GM23338 (cell line): ENCODE measurements around the gene COA8. TPM values are rescaled to one million over a fixed set of nuclear protein-coding genes. Genes with fewer than 3 reads are reported as not detected.

Experiments used
- ATAC-seq: fragments of 200-7000 bp; cut with Tn5 transposase; 3 replicates; pipeline ENCODE4 v1.9.1; 2020
- DNase-seq: peaks from one replicate; pipeline ENCODE4 v3.0.0-alpha.2; 2015; ENCODE audit warnings: low spot score
- H2AFZ ChIP-seq: fragments of 200-600 bp; sonication (generic); 2 replicates; pipeline ENCODE4 v1.8.0; 2016; ENCODE audit warnings: antibody characterized with exemption, mild to moderate bottlenecking, moderate library complexity
- H3F3A ChIP-seq: fragments of 200-600 bp; sonication (generic); replicated peaks from 2 replicates; pipeline ENCODE4 v1.8.0; 2017; ENCODE audit warnings: antibody characterized with exemption, mixed run types, low read depth
- H3K27ac ChIP-seq: fragments of 200-600 bp; sonication (generic); 2 replicates; pipeline ENCODE4 v1.6.1; 2016; ENCODE audit warnings: low read depth
- H3K27me3 ChIP-seq: fragments of 200-600 bp; sonication (generic); 2 replicates; pipeline ENCODE4 v1.8.0; 2016; ENCODE audit warnings: mild to moderate bottlenecking, mixed run types, moderate library complexity; ENCODE audit not compliant: insufficient read depth
- H3K36me3 ChIP-seq: fragments of 200-600 bp; sonication (generic); 2 replicates; pipeline ENCODE4 v1.8.0; 2016; ENCODE audit warnings: mild to moderate bottlenecking; ENCODE audit not compliant: insufficient read depth
- H3K4me1 ChIP-seq: fragments of 200-600 bp; sonication (generic); 2 replicates; pipeline ENCODE4 v1.8.0; 2016; ENCODE audit warnings: mild to moderate bottlenecking, moderate library complexity; ENCODE audit not compliant: insufficient read depth
- H3K4me2 ChIP-seq: fragments of 200-600 bp; sonication (generic); 2 replicates; pipeline ENCODE4 v1.7.1; 2017; ENCODE audit warnings: mixed run types
- H3K4me3 ChIP-seq: fragments of 200-600 bp; sonication (generic); 2 replicates; pipeline ENCODE4 v1.6.1; 2016; ENCODE audit warnings: mixed run types
- H3K79me2 ChIP-seq: fragments of 200-600 bp; sonication (generic); replicated peaks from 2 replicates; pipeline ENCODE4 v1.8.0; 2017; ENCODE audit warnings: mild to moderate bottlenecking; ENCODE audit not compliant: insufficient read depth
- H3K9me2 ChIP-seq: fragments of 200-600 bp; sonication (generic); 2 replicates; pipeline ENCODE4 v1.8.0; 2017; ENCODE audit not compliant: insufficient read depth
- H4K20me1 ChIP-seq: fragments of 200-600 bp; sonication (generic); replicated peaks from 2 replicates; pipeline ENCODE4 v1.8.0; 2017; ENCODE audit warnings: mild to moderate bottlenecking; ENCODE audit not compliant: insufficient read depth
- H3K27ac Mint-ChIP-seq: 2 replicates; pipeline ENCODE4 v1.8.0; 2020; ENCODE audit warnings: inconsistent platforms, mild to moderate bottlenecking, moderate library complexity, mixed read lengths
- H3K27me3 Mint-ChIP-seq: 3 replicates; pipeline ENCODE4 v1.8.0; 2022; ENCODE audit warnings: low read depth, mild to moderate bottlenecking, moderate library complexity, mixed read lengths, inconsistent platforms; ENCODE audit not compliant: insufficient read depth, poor library complexity
- H3K36me3 Mint-ChIP-seq: 3 replicates; pipeline ENCODE4 v1.8.0; 2021; ENCODE audit warnings: low read depth, mild to moderate bottlenecking, inconsistent platforms, moderate library complexity, mixed read lengths
- H3K4me1 Mint-ChIP-seq: 3 replicates; pipeline ENCODE4 v1.8.0; 2020; ENCODE audit warnings: mild to moderate bottlenecking, inconsistent platforms, mixed read lengths
- H3K4me3 Mint-ChIP-seq: 3 replicates; pipeline ENCODE4 v1.8.0; 2021; ENCODE audit warnings: moderate library complexity, mild to moderate bottlenecking, inconsistent platforms, mixed read lengths
- H3K9me3 Mint-ChIP-seq: 3 replicates; pipeline ENCODE4 v1.8.0; 2020; ENCODE audit warnings: moderate library complexity, mild to moderate bottlenecking, inconsistent platforms, mixed read lengths
- CREB1 ChIP-seq: fragments of 250-450 bp; sonication (Bioruptor Pico); IDR thresholded peaks from 2 replicates; pipeline ENCODE4 v1.5.0; 2020; ENCODE audit warnings: low read depth, mild to moderate bottlenecking, moderate library complexity
- ETS1 ChIP-seq: IDR thresholded peaks from 2 replicates; pipeline ENCODE4 v1.6.1; 2016; ENCODE audit warnings: antibody characterized with exemption
- EZH2 ChIP-seq: fragments of 200-600 bp; sonication (generic); IDR thresholded peaks from one replicate; pipeline ENCODE4 v1.8.0; 2017; ENCODE audit warnings: antibody characterized with exemption, mild to moderate bottlenecking, low read depth; ENCODE audit not compliant: unreplicated experiment
- EZH2phosphoT487 ChIP-seq: fragments of 200-600 bp; sonication (generic); IDR thresholded peaks from one replicate; pipeline ENCODE4 v1.8.1; 2018; ENCODE audit warnings: antibody characterized with exemption; ENCODE audit not compliant: unreplicated experiment
- JUNB ChIP-seq: IDR thresholded peaks from one replicate; pipeline ENCODE4 v1.6.1; 2016; ENCODE audit warnings: antibody characterized with exemption; ENCODE audit not compliant: unreplicated experiment
- NANOG ChIP-seq: IDR thresholded peaks from 2 replicates; pipeline ENCODE4 v1.6.1; 2016; ENCODE audit warnings: antibody characterized with exemption, borderline replicate concordance
- POLR2AphosphoS5 ChIP-seq: IDR thresholded peaks from 2 replicates; pipeline ENCODE4 v1.6.1; 2016; ENCODE audit warnings: antibody characterized with exemption, low read depth
- REST ChIP-seq: IDR thresholded peaks from one replicate; pipeline ENCODE4 v1.6.1; 2018; ENCODE audit warnings: antibody characterized with exemption; ENCODE audit not compliant: unreplicated experiment
- STAT1 ChIP-seq: IDR thresholded peaks from one replicate; pipeline ENCODE4 v1.6.1; 2016; ENCODE audit warnings: antibody characterized with exemption; ENCODE audit not compliant: unreplicated experiment
- ZNF114 ChIP-seq: fragments of 250-450 bp; sonication (Bioruptor Pico); IDR thresholded peaks from 2 replicates; pipeline ENCODE4 v1.5.0; 2020; ENCODE audit warnings: mild to moderate bottlenecking, moderate library complexity
- ZNF331 ChIP-seq: fragments of 250-450 bp; sonication (Bioruptor Pico); IDR thresholded peaks from 2 replicates; pipeline ENCODE4 v1.5.0; 2020; ENCODE audit warnings: low read depth, mild to moderate bottlenecking, moderate library complexity
- ZNF462 ChIP-seq: fragments of 250-450 bp; sonication (Bioruptor Pico); IDR thresholded peaks from 2 replicates; pipeline ENCODE4 v1.5.0; 2020; ENCODE audit warnings: mild to moderate bottlenecking, moderate library complexity
- polyA plus RNA-seq: library from polyadenylated mRNA; unstranded; fragments of >200 nt; fragmentation: Nextera tagmentation; extraction: Ambion mirVana; gene quantifications from 2 replicates; pipeline ENCODE4 v1.2.1, GENCODE V29; 2016
- total RNA-seq: library from RNA; depleted of rRNA; stranded (reverse); fragments of >200 nt; shearing (Covaris generic); gene quantifications from 2 replicates; pipeline ENCODE4 v1.2.3, GENCODE V29; 2014
- TF ChIP-seq, protein P1 (sequence below), 2 experiments: fragments of 200-600 bp in 1 of 2; sonication (generic) in 1 of 2; conservative IDR thresholded peaks; 2 replicates each; pipeline versions ENCODE4 v1.5.1 to v1.6.1; 2016 to 2017; ENCODE audit warnings: antibody characterized with exemption in 2 of 2, low read depth in 2 of 2, mild to moderate bottlenecking in 2 of 2, moderate library complexity in 1 of 2

Gene COA8
- total and polyA plus RNA-seq, 2 experiments from 2014 or later: 61.3 to 130 TPM

GRCh38 chr14:103537175-103537990 lies 25.4 kb upstream of the COA8 start:
- Mint-ChIP-seq H3K36me3 (no peaks in the 10 kb centered on the region), H3K4me1 (peaks cover 8% of the 10 kb centered on the region; the same call in 2 of the 3 replicates), H3K4me3 (no peak overlapping the region), H3K27ac (no peak overlapping the region), H3K9me3 (no peaks in the 10 kb centered on the region), H3K27me3 (peaks cover 8% of the 10 kb centered on the region)
- no peaks in the 10 kb centered on the region for H3F3A ChIP-seq
- TF ChIP-seq ZNF114 (CRISPR knock-in tag) (no peak), EZH2 (no peak), ZNF331 (no peak), NANOG (no peak), POLR2AphosphoS5 (no peak), STAT1 (no peak), REST (no peak), ZNF462 (CRISPR knock-in tag) (no peak), EZH2phosphoT487 (no peak), JUNB (no peak), ETS1 (no peak), CREB1 (CRISPR knock-in tag) (no peak)
- TF ChIP-seq, protein P1, sequence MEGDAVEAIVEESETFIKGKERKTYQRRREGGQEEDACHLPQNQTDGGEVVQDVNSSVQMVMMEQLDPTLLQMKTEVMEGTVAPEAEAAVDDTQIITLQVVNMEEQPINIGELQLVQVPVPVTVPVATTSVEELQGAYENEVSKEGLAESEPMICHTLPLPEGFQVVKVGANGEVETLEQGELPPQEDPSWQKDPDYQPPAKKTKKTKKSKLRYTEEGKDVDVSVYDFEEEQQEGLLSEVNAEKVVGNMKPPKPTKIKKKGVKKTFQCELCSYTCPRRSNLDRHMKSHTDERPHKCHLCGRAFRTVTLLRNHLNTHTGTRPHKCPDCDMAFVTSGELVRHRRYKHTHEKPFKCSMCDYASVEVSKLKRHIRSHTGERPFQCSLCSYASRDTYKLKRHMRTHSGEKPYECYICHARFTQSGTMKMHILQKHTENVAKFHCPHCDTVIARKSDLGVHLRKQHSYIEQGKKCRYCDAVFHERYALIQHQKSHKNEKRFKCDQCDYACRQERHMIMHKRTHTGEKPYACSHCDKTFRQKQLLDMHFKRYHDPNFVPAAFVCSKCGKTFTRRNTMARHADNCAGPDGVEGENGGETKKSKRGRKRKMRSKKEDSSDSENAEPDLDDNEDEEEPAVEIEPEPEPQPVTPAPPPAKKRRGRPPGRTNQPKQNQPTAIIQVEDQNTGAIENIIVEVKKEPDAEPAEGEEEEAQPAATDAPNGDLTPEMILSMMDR (conservative IDR thresholded peaks at IDR 0.05; ENCODE audit: low read depth in 2 of 2): no peak
- no peaks in the 10 kb centered on the region; the same call in 1 of the 2 replicates for H4K20me1 ChIP-seq
- H3K27ac ChIP-seq: no peak overlapping the region
- no peak overlapping the region for H3K4me3 ChIP-seq
- no peak for DNase-seq
- H3K4me2 ChIP-seq: no peak overlapping the region
- H3K79me2 ChIP-seq: no peaks in the 10 kb centered on the region
- no peak for ATAC-seq
- H3K36me3 ChIP-seq: no peaks in the 10 kb centered on the region
- peaks cover 7% of the 10 kb centered on the region for H3K4me1 ChIP-seq
- H3K9me2 ChIP-seq: no peaks in the 10 kb centered on the region
- H3K27me3 ChIP-seq: no peaks in the 10 kb centered on the region; the same call in 1 of the 2 replicates
- no peak overlapping the region for H2AFZ ChIP-seq
